Measurements from ENCODE around the gene HRH4. TPM values are rescaled to one million over a fixed set of nuclear protein-coding genes. Genes with fewer than 3 reads are reported as not detected.

The HRH4 gene
- total RNA-seq, 4 donors from 2014 or later, result 0.12 to 0.55 TPM; not detected in 2

GRCh38 chr18:24429188-24429587 is 31.2 kb upstream of the HRH4 start:
- H3K36me3 ChIP-seq, result no peaks in the 10 kb centered on the region
- no peaks in the 10 kb centered on the region for H3K4me1 ChIP-seq
- no peak for DNase-seq
- no peak overlapping the region for H3K4me3 ChIP-seq
- no peaks in the 10 kb centered on the region for H3K9me3 ChIP-seq
- H3K27ac ChIP-seq, result no peak overlapping the region
- intact Hi-C loops (cut with DNase I; ENCODE audit: low total_unique reads), result no loop called here
- TF ChIP-seq CTCF (IDR thresholded peaks at IDR 0.05) (no peak), POLR2A (IDR thresholded peaks at IDR 0.05) (no peak)
- no peaks in the 10 kb centered on the region for H3K27me3 ChIP-seq

GRCh38 chr18:24432618-24433017 is 27.8 kb upstream of the HRH4 start:
- Histone ChIP-seq H3K9me3 (no peaks in the 10 kb centered on the region), H3K4me3 (no peak overlapping the region), H3K36me3 (no peaks in the 10 kb centered on the region), H3K4me1 (no peaks in the 10 kb centered on the region), H3K27ac (no peak overlapping the region), H3K27me3 (no peaks in the 10 kb centered on the region)
- no peak for DNase-seq
- TF ChIP-seq POLR2A (IDR thresholded peaks at IDR 0.05) (no peak), CTCF (IDR thresholded peaks at IDR 0.05) (no peak)
- intact Hi-C loops (cut with DNase I; ENCODE audit: low total_unique reads), result no loop called here

- no peak overlapping the region for H3K4me3 ChIP-seq
- H3K27ac ChIP-seq, result no peak overlapping the region
- DNase-seq, result no peak
- intact Hi-C loops (cut with DNase I; ENCODE audit: low total_unique reads), result no loop called here
- TF ChIP-seq POLR2A (IDR thresholded peaks at IDR 0.05) (no peak), CTCF (IDR thresholded peaks at IDR 0.05) (no peak)
- H3K36me3 ChIP-seq, result no peaks in the 10 kb centered on the region
- no peaks in the 10 kb centered on the region for H3K27me3 ChIP-seq
- H3K4me1 ChIP-seq, result no peaks in the 10 kb centered on the region
- H3K9me3 ChIP-seq, result no peaks in the 10 kb centered on the region
Observed at GRCh38 chr18:24436939-24437338, 23.5 kb upstream of the HRH4 start.

GRCh38 chr18:24443870-24444269 is 16.6 kb upstream of the HRH4 start:
- no peak for DNase-seq
- intact Hi-C loops (cut with DNase I; ENCODE audit: low total_unique reads), result no loop called here
- TF ChIP-seq CTCF (IDR thresholded peaks at IDR 0.05), result no peak
- no peak for TF ChIP-seq POLR2A (IDR thresholded peaks at IDR 0.05)
- no peaks in the 10 kb centered on the region for H3K27me3 ChIP-seq
- no peak overlapping the region for H3K4me3 ChIP-seq
- no peaks in the 10 kb centered on the region for H3K9me3 ChIP-seq
- no peaks in the 10 kb centered on the region for H3K4me1 ChIP-seq
- no peak overlapping the region for H3K27ac ChIP-seq
- no peaks in the 10 kb centered on the region for H3K36me3 ChIP-seq

GRCh38 chr18:24446453-24446852 is 14.0 kb upstream of the HRH4 start:
- no peak overlapping the region for H3K27ac ChIP-seq
- DNase-seq, result no peak
- no peak overlapping the region for H3K4me3 ChIP-seq
- H3K36me3 ChIP-seq, result no peaks in the 10 kb centered on the region
- H3K27me3 ChIP-seq, result no peaks in the 10 kb centered on the region
- intact Hi-C loops (cut with DNase I; ENCODE audit: low total_unique reads), result no loop called here
- TF ChIP-seq POLR2A (IDR thresholded peaks at IDR 0.05), result no peak
- TF ChIP-seq CTCF (IDR thresholded peaks at IDR 0.05), result no peak
- H3K4me1 ChIP-seq, result no peaks in the 10 kb centered on the region
- H3K9me3 ChIP-seq, result no peaks in the 10 kb centered on the region
